Measurements from ENCODE around the gene FEZF1.
A peak's percentile ranks its signal among the peaks of the same experiment; 100 is the strongest.
"Not testable (repeated sequence)": the region's sequence is repeated elsewhere in the genome, so short reads cannot be mapped to it uniquely, and the experiment has no call there.

Gene FEZF1

DNA sequence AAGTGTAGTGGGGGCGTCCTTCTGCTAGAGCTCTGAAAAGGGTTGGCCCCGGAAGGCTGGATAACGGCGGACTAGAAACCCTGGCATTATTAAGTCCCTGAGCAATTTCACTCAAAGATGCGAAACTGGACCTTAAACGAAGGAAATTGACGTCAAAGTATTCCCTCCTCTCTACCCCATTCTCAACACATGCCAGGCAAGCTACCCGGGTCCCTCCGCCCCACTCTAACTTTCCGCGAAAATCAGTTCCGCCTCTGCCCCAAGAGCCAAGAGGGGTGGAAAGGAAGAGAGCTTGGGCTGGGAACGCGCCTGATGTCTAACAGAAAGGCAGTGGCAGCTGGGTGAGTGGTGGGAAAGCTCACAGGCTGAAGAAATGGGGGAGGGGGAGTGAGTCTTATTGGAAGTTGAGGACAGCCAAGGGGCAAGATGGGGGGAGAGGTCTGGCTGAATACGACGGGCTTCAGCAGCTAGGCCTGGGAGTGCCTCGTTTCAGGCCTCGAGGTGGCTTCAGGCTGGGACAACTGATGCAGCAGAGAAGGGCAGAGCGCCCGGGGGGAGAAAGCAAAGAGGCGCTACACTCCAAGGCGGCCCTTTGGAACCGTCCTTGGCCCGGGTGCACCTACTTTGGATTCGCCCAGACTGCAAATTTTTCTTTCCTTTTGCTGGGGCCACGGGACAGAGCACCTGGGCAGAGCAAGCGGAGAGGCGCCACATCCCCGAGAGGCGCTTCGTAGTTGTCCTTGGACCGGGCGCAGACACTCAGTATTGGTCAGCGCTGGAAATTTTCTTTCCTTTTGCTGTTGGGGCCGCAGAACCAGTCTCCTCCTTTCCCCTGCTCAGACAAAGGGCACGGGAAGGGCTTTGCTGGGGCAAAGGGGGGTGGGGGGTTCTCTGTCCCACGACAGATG is 2.0 kb upstream of the FEZF1 start:
- no peak for DNase-seq

DNA sequence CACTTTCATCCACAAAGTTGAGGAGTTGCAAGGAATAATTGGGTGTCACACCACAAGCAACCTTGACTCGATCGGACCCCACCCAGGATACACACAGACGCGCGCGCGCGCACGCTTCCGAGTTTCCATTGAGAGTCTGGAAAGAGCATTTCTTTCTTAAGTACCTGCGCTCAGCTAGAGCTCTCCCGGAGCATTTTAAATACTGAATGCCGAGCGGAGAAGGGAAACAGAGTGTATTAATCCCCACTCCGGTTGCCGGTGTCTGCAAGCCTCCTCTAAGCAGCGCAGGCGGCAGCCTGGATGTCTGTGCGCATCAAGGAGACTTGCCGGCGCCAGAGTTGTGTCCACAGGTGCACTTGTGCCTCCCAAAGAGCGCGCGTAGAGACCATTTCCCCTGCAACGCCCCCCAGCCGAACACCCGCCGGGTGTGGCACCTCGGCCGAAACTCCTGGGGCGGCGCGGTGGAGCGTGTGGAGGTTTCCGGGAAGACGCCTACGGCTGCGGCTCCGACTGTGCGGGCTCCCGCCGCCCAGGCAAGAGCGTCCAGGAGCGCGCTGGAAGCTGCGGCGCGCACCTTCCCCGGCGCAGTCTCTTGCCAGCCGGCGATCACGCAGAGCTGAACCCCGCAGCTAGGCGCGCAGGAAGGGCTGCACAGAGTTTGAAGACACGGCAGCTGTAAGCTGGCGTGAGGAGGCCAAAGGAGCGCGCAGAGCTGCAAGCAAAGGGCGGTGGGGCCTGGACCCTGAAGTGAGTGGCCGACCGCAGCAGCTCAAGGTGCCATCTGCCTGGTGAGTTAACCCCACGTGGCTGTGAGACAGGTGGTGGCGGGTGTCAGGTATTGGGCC is 1.1 kb upstream of the FEZF1 start:
- peak; percentile 73 for DNase-seq

DNA sequence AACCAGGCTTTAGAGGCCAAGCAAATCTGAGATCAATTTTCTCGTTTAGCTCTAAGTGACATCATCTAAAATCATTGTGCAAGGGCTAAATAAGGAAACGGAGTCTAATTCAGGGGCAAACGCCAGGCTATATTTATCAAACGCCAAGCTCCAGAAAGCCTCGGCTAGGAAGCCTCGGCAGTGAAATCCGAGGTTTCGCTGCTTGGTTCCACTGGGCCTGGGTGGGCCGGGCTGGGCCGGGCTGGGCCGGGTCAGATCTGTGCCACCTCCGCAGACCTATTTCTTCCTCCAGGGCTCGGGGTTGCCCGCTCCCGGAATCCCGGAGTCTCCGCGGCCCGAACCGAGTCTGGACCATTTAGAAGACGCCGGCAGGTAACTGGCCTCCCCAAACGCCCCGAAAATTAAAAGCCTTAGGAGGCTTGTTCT is 459 bp upstream of the FEZF1 start:
- DNase-seq: no peak

DNA sequence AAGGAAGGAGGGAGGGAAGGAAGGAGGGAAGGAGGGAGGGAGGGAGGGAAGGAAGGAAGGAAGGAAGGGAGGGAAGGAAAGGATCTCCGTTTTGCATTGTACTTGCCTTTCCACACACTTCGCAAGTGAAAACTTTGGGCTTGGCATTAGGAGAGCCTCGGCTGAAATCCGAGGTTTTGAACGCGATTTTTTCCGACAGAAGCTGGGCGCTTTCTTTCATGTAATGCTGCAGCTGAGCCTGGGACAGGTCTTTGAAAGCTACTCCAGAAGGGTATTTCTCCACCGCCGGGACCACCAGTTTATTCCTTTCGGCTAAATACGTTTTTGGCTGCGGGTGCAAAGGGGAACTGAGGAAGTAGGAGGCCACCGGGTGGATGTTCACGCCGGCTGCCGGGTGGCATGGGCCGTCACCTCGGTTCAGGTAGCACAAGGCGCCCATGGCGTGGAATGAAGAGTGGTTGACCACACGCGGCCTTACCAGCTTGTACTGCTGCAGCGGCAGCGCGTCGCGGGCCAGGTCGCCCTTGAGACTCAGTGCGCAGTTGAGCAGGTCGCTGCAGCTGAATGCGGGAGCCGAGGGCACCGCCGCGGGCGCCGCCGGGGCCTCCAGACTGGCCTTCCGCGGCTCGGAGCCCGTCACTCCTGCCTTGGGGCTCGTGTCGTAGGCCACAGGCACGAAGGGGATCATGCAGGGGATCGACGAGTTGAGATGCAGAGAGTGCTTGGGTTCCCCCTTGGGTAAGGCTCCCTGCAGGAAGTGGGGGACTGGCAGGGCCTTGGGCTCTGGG is 825 bp downstream of the FEZF1 start:
- peak; percentile 38 for DNase-seq

DNA sequence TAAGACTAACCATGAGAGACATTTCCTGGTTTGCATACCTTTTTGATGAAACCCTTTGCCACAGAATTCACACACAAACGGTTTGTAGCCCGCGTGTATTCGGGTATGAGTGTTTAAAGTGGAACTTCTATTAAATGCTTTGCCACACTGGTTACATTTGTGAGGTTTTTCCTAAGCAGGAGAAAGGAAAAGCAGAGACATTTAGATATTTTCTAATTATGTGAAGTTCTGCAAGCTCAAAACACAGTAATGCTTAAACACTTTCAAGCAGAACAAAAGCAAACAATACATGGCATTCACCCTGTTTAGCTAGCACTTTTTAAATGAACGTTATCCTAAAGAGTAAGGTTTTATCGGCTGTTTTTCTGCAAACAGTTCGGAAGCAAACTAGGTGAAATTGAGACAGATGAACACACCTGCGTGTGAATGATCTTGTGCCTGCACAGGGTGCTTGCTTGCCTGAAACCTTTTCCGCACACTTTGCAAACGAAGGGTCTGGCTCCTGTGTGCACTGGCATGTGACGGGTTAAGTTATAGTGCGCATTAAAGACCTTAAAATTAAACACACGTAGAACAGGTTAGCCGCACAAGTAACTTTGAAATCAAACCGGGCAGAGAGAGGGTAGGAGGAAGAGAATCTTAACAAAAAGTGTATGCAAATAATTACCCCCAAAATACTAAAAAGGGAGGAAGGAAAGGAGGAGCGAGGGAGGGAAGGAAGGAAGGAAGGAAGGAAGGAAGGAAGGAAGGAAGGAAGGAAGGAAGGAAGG is 1.6 kb downstream of the FEZF1 start:
- DNase-seq: no peak

DNA sequence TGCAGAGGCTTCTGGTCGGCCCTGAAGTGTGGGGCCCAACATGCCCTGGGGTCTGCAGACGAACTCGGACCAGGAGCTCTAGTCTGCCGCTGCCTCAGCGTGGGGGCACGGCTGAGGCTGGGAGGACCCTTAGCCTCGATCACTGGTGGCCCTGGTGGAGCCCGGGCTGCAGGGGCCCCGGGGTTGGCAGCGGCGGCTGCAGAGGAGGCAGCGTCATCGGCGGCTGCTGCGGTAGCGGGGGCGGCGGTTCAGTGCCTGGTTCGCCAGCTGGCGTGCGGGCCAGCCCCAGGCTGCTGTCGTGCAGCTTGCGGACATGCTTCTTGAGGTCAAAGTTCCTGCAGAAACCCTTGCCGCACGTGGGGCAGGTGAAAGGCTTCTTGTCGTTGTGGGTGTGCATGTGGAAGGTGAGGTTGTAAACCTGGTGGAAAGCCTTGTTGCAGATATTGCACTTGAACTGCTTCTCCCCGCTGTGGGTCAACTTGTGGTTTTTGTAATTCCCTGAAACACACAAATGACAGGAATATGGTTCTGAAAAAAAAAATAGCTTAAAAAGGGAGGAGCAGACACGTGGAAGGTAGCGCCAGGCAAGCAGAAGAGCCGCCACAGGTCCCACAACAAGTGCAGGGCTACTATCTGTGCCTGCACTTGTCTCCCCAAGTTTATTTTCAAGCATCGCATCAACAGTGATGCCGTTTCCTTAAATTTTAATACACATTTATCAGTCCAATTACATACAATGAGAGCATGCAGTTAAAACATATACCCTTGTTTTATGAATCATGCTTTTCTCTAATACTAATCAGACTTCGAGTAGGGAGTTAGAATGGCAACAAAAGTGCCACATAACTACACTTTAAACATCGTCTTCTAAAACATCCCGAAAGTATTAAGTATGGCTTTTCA is 2.4 kb downstream of the FEZF1 start:
- DNase-seq: no peak

DNA sequence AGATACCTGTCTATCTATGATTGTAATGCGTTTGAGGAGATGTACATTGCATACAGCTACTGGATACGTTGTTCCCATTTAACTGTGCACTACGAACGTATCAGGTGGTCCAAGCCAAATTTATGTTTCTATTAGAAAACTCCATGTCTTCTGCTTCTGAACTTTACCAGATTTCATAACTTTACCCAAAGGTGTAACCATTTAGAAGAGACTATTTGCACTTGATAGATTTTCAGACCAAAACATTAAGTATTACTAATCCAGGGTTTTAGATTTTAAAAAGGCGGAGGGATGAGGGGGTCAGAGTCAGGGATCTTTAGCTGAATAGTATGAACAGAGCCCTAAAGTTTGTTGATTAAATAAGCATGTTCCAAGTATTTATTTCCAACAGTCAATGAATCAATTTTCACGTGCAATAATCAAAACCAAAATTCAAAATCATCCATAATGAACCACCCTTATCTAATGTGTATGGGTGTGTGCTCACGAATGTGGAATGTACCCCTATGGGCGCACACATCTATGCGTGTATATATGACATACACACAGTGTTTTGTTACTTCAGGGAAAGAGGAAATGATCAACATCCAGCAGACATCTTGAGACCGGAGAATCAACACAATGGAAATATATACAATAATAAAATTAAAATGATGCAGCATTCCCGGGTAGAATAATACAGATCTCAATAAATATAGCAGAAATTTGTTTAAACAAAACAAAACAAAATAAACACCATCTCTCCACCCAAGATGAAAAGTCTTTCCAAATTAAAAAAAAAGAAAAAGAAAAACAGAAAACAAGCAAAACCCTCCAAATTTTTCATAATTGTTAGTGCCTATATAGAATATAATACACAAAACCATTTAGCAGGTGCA is 3.4 kb downstream of the FEZF1 start:
- no peak for DNase-seq

DNA sequence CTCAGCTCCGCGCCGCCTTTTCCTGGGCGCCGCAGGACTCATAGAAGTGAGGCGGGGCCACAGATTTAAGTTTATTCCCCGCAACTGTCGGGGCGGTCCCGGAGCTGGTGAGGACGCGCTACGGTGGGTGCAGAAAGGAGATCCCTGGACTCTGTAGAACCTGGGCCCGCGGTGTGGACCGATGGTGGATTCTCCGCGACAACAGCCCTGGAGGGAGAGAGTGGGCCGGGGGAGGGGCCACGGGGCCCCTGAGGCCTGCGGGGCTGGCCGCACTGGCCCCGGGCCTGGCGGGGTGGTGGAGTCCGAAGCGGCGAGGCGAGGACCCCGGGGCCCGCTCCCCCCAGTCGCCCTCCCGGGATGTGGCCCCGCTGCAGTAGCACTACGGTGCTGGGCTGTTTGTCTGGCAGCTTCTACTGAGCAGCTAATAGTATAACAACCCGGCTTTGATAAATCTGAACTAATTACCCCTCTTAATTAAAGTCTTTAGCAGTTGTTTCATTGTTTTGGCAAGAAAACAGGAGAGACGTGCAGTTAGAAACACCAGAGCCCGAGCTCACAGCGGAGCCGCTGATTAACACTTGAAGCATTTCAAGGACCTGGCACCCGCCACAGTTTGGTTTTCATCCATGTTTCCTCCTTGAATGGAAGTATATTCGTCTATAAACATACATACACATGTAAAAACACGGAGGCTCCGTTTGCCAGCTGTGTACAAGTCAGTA is 4.2 kb downstream of the FEZF1 start:
- DNase-seq: peak; percentile 88

DNA sequence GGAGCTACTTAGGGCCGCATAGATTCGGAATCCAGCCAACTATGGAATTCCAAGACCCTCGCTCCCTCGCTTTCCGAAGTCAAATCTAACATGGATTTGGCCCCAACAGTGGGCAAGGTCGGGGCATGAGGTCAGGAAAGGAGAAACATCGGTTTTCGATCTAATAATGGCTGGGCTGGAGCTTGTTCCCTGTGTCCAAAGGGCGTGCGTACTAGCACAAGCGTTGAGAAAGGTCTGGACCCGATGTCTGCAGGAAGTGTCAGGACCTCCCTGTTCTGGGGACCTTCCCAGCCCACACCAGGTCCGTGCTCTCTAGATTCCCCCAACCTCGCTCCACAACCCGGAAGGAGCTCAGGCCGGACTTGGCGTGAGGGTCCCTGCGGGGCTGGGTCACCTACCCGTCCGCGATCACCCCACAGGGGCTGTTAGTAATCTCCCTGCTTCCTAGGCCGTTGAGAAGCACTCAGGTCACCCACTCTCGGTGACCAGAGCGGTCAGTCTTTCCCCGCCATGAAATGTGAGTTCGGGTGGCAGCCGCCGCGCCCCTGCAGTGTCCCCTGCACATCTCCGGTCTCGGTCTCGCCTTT is 4.8 kb downstream of the FEZF1 start:
- DNase-seq: no peak

DNA sequence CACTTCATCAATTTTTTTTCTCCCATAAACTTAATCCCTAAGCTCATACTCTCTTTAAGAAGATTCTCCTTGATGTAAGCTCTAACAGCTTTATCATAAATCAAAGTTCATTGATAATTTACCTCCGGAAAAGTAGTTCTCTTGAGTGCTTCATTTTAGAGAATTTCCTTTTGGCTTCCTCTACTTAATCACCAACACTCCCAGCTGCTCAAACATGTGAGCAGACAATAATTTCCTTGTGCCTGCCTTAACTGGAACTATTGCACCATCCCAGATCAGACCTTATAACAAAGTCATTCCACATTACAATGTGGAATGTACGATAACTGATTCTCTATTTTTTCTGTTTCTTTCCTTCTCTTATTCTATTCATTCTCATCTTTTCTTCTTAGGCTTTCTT is 5.9 kb downstream of the FEZF1 start:
- DNase-seq: no peak

DNA sequence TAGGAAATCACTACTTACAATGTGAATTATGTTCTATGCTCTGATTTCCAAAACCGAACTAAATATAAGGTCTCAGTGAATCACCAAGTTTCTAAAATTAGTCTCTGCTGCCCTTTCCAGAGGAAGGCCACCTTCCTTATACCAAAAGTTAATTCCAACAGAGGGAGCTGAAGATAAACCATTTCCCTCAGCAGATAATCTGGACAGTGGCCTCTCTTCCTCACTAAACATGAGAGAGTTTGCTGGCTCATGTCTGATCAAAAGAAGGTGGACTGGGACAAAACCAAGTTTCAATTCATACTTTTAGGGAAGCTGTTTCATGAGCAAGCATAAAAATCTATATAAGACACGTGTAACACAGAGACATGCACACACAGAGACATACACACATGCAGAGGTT is 6.4 kb downstream of the FEZF1 start:
- no peak for DNase-seq

DNA sequence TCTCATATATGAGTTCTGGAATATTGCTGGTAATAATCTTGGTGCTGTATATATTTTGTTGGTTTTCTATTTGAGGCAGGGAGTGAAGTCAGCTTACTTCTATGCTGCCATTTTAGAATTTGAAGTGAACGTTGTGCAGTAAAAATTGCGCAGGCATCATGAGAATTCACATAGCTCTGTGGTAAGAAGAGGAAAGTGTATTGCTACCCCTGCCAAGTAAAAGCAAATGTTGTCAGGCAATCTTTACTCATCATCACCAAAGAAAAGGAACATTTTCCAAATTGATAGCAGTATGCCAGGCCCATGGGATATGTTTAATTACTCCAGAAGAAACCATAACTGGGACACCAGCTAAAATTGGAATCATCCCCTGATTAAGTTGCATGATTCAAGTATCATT is 13.4 kb downstream of the FEZF1 start:
- no peak for DNase-seq

DNA sequence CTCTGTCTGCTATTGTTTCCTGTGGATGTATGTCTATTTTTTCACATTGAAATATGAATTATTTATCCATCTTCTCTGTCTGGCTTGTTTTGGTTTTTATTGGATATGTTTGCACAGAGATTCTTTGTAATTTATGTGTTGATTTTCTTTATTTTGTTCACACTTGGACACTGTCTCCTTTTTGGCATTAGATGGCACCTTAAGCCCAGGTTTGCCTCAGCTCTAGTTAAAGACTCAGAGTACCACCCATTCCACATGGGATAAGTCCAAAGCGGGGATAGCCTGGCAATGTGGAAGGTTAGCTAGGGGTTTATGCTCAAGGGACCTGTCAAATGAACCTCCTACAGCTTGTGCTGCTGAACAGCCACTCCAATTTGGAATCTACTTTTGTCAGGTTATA is 14.1 kb downstream of the FEZF1 start:
- DNase-seq: no peak

DNA sequence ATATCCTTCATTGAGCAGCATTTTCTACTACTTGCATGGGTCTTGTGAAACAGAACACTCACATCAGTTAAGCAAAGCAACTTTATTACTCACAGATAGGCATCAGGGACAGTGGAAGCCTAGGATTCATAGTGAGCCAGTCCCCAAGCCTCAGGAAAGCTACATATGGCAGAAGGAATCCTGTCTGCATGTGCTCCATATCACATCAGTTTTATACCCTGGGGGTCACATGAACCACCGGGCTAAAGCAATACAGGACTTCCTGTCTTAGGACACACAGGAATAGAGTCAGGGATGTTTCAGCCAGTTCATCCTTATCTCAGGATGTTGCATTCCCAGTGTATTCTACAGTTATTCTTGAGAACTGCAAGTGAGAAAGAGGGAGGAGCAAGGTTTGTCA is 15.1 kb downstream of the FEZF1 start:
- DNase-seq: no peak

DNA sequence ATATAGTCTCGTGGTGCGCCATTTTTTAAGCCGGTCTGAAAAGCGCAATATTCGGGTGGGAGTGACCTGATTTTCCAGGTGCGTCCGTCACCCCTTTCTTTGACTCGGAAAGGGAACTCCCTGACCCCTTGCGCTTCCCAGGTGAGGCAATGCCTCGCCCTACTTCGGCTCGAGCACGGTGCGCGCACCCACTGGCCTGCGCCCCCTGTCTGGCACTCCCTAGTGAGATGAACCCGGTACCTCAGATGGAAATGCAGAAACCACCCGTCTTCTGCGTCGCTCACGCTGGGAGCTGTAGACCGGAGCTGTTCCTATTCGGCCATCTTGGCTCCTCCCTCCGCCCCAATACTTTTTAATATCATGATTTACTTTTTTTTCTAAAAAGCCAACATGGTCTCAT is 19.9 kb downstream of the FEZF1 start:
- DNase-seq: not testable (repeated sequence)

DNA sequence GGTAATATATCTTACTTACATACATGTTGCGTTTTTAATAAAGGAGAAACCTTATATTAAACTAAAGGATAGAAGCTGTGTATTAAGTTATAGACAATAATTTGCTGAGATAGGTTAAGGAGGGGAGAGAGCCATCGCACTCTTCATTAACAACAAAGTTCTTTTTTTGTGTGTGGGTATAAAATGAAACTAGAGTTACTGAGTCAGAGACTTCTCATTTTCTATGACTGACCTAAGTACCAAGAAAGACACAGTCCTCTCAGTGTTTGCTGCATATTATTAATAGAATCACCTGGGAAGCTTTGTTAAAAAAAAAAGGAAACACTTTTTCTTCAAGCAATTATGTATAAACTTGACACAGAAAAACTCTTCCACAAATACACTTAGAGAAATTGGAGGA is 31.4 kb downstream of the FEZF1 start:
- no peak for DNase-seq

DNA sequence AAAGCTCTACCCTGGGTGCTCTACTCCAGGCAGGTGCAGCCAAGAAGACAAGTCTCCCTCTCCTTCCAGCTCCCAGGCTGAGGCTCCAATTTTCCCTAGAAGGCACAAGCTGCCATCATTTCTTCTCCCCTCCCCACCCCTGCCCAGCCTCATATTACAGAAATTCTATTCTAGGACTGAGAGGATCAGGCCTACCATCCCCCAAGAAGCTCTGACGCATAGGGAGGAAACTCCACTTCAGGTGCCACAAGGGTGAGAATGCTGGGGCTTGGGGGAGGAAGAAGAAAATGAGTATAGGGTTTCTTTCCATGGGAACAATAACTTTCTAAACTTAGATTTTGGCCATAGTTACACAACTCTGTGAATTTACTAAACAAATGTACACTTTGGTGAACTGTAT is 35.3 kb downstream of the FEZF1 start:
- DNase-seq: no peak

DNA sequence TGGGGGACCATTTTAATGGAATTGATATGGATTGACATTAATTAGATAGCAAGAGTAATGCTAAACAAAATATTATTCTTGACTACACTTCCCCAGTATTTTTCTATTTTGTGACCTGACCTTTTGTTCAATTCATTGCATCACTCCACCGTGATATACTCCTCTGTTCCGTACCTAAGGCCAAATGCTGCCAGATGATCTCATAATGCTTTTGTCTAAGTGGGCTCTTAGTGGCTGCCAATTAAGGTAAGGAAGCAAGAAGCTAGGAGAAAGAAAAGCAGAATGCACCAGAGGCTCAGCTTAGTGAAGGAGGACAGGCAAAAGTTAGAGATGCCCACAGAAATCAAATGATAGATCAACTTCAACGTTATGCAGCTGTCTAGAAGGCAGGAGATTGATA is 36.4 kb downstream of the FEZF1 start:
- DNase-seq: no peak

DNA sequence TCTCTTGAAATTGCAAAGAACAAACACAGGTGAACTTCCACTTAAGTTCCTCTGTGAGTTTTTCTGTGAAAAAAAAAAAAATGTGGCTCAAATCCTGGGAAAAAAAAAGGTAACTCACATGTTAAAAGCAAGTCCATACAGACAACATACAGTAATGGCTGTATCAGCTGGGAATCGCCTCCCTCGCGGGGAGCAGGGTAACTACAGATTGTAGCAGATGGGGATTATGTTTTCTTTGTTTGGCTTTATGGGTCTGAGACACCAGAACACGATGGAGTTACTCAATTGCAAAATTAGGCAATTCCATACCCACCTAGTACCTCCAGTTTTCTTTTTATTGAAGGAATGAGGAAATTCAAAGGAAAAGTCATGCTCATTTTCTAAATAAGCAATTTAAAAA is 42.3 kb downstream of the FEZF1 start:
- no peak for DNase-seq
